Adrenal gland (tissue), 19 donors: ENCODE data around the gene PKD1. TPM values are rescaled to one million over a fixed set of nuclear protein-coding genes. Genes with fewer than 3 reads are reported as not detected.
A peak's percentile ranks its signal among the peaks of the same experiment; 100 is the strongest.
"Not testable (repeated sequence)": the region's sequence is repeated elsewhere in the genome, so short reads cannot be mapped to it uniquely, and the experiment has no call there.

Experiments used
- DNase-seq, 7 donors: peaks; one replicate each; pipeline ENCODE4 v3.0.0-alpha.2; 2019 to 2020
- H3K27ac ChIP-seq, 5 donors: fragments of 200-600 bp; sonication (generic) in 4 of 5; 1 replicate in 3 of 5; 2 replicates in 2 of 5; pipeline versions ENCODE4 v1.5.1 to v1.8.0; 2016 to 2020; ENCODE audit warnings: mild to moderate bottlenecking in 1 of 5
- H3K27me3 ChIP-seq: fragments of 200-600 bp; 2 replicates; pipeline ENCODE4 v1.8.0; 2021
- H3K36me3 ChIP-seq, 2 donors: fragments of 200-600 bp; replicated peaks in 1 of 2; 1 replicate in 1 of 2; 2 replicates in 1 of 2; pipeline versions ENCODE4 v1.5.1 to v1.8.0; 2018 to 2022
- H3K4me1 ChIP-seq, 2 donors: fragments of 200-600 bp; replicated peaks in 1 of 2; 1 replicate in 1 of 2; 2 replicates in 1 of 2; pipeline versions ENCODE4 v1.5.1 to v1.8.0; 2018 to 2021
- H3K4me3 ChIP-seq, 4 donors: fragments of 200-600 bp; sonication (generic) in 3 of 4; one replicate each; pipeline ENCODE4 v1.5.1; 2016 to 2018
- H3K9me3 ChIP-seq, 3 donors: fragments of 200-600 bp; sonication (generic) in 1 of 3; replicated peaks in 1 of 3; 1 replicate in 2 of 3; 2 replicates in 1 of 3; pipeline versions ENCODE4 v1.5.1 to v1.8.0; 2016 to 2021
- POLR2A ChIP-seq, 2 donors: fragments of 450-650 bp; IDR thresholded peaks; one replicate each; pipeline ENCODE4 v1.6.1; 2017; ENCODE audit warnings: antibody characterized with exemption in 2 of 2, mild to moderate bottlenecking in 2 of 2, moderate library complexity in 1 of 2
- WGBS, 4 donors: extraction: QIAGEN DNeasy Blood & Tissue Kit in 2 of 4; methylation state at CpG; one replicate each; pipeline versions ENCODE4 v1.1.5 to v1.1.7; 2013 to 2017; 5-methylcytosine and 5-hydroxymethylcytosine counted together
- intact Hi-C, 2 donors: fragments of 100-400 bp; cut with DNase I; formaldehyde crosslinking; loops; one replicate each; pipeline versions ENCODE4 v1.14.1 to v1.15.0; 2022 to 2023
- long read RNA-seq, 10 donors: library from polyadenylated mRNA in 3 of 10; unstranded in 2 of 10; stranded (forward) in 1 of 10; transcript quantifications; one replicate each; pipeline ENCODE4 v2.0.0 and lab custom pipeline, GENCODE V29; 2021 to 2026
- polyA plus RNA-seq, 3 donors: library from polyadenylated mRNA; stranded (reverse); fragments of 200-250 nt in 2 of 3; fragments of 350-450 nt in 1 of 3; fragmentation: Illumina TruSeq in 1 of 3; extraction: RNeasy Lipid Tissue Mini Kit (QIAGEN cat#74804) in 1 of 3; gene quantifications; one replicate each; pipeline ENCODE4 v1.2.3, GENCODE V29; 2013 to 2014
- total RNA-seq, 9 donors: library from RNA; depleted of rRNA in 4 of 9; stranded (reverse); fragments of >200 nt in 4 of 9; fragments of 120-200 nt in 1 of 9; fragmentation: NEBNext Ultra II Directional in 1 of 9; extraction: Animal tissue kit (Norgen Biotek cat#: 25700) in 1 of 9; gene quantifications; one replicate each; pipeline versions ENCODE4 v1.1.0 to v1.2.4, GENCODE V29; 2013 to 2023
- TF ChIP-seq, protein P1 (sequence below), 6 experiments: fragments of 450-650 bp in 4 of 6; fragments of 200-600 bp in 2 of 6; sonication (generic) in 1 of 6; IDR thresholded peaks; 1 replicate in 5 of 6; 2 replicates in 1 of 6; pipeline versions ENCODE4 v1.5.1 to v1.8.0; 2016 to 2021; ENCODE audit warnings: antibody characterized with exemption in 6 of 6, mild to moderate bottlenecking in 2 of 6, moderate library complexity in 1 of 6
- donor health status: healthy with polysubstance abuse.
- donor health status: Bipolar disorder and iron deficiency.
- donor health status: DM: yes; HTN: yes; CAD: no.
- donor health status: DM: no; HTN: no; CAD: no.
- donor health status: DM: no; HTN: no; CAD: no.
- donor health status: DM: yes; HTN: yes; CAD: no.

PKD1 gene
- total RNA-seq (100 to 1,000 TPM in 5 of 9 donors, 10 to 100 TPM in 4; 16.6 to 145 (median 100) TPM), polyA plus RNA-seq (100 to 1,000 TPM in 2 of 3 donors, 1 to 10 TPM in 1; 9.2 to 359 (median 104) TPM)
- long read RNA-seq, donor 1: 0 reads
- long read RNA-seq, donor 2, partial matches to known transcripts: 0 of 1 reads
- long read RNA-seq, donor 2, other reads (novel, unspliced or antisense): 0 of 1 reads
- long read RNA-seq, donor 3, partial matches to known transcripts: 0 of 1 reads
- long read RNA-seq, donor 3, other reads (novel, unspliced or antisense): 0 of 1 reads
- long read RNA-seq, donor 4, partial matches to known transcripts: 1 of 4 reads
- long read RNA-seq, donor 4, other reads (novel, unspliced or antisense): 3 of 4 reads
- long read RNA-seq, donor 5, partial matches to known transcripts: 21 of 30 reads
- long read RNA-seq, donor 5, other reads (novel, unspliced or antisense): 9 of 30 reads
- long read RNA-seq, donor 6, partial matches to known transcripts: 7 of 13 reads
- long read RNA-seq, donor 6, other reads (novel, unspliced or antisense): 5 of 13 reads
- long read RNA-seq, donor 7, partial matches to known transcripts: 5 of 5 reads
- long read RNA-seq, donor 7, other reads (novel, unspliced or antisense): 0 of 5 reads
- long read RNA-seq, donor 8, partial matches to known transcripts: 0 of 1 reads
- long read RNA-seq, donor 8, other reads (novel, unspliced or antisense): 0 of 1 reads
- long read RNA-seq, donor 9: 0 reads
- long read RNA-seq, donor 10, partial matches to known transcripts: 0 of 1 reads
- long read RNA-seq, donor 10, other reads (novel, unspliced or antisense): 0 of 1 reads

GRCh38 chr16:2135770-2136490, at the start of gene PKD1:
TSS of gene PKD1 (minus strand) at chr16:2135898. CDS start at chr16:2135689, 209 bp downstream.
- peak; percentile 95 to 100 (median 97) for DNase-seq
- 0 to 1% (median 1%) methylated on average over 25 to 66 of the region's 81 CpGs for WGBS, 4 donors
- H3K27me3 ChIP-seq, H3K9me3 ChIP-seq, H3K36me3 ChIP-seq, H3K4me1 ChIP-seq, intact Hi-C loops: not testable (repeated sequence)
- H3K4me3 ChIP-seq: peak within 1 kb of the TSS in 2 of 4 donors; percentile 43 to 71
- H3K27ac ChIP-seq: peak within 1 kb of the TSS in 4 of 5 donors; percentile 37 to 89 (median 62)
- TF ChIP-seq POLR2A (IDR thresholded peaks at IDR 0.05): peak; percentile 46 to 78

DNA sequence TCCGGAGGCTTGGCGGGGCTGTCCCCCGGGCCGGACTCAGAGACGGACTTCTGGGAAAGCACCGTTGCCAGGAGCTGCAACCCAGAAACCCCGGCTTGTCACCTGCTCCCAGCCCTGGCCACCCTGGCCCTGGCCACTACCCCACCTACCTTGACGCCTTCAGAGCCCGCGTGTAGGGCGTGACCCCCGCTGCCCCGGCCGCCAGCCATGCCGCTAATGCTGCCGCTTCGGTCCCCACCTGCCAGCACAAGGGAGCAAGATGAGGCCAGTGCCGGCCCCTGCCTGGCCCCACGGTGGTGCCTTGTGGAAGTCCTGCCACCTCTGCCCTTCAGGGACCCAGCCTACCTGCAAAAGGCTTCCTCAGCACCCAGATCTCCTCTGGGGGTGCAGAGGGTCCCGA, 49.3 kb upstream of the PKD1 start:
- 72 to 86% (median 76%) methylated on average over 4 to 20 of the region's 20 CpGs for WGBS, 4 donors
- H3K4me3 ChIP-seq: no peak overlapping the region

DNA sequence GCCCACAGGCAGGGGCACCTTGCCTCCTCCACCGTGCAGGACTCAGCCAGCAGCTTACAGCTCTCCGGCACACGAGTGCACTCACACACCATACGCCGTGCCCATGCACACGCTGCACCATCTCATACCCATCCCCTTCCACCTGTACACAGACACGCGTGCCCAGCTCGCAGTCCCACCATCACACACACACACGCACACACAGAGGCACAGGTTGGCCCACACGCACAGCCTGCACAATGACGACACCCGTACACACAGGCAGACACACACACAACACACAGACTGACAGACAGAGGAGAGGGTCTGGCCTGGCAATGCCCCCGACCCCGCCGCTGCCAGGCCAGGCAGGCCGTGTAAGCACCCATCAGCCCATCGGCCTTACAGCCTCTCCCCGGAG, 48.6 kb upstream of the PKD1 start:
- Histone ChIP-seq H3K4me3 (no peak overlapping the region), H3K36me3 (no peaks in the 10 kb centered on the region), H3K27me3 (no peaks in the 10 kb centered on the region), H3K4me1 (no peaks in the 10 kb centered on the region), H3K9me3 (no peaks in the 10 kb centered on the region), H3K27ac (no peak overlapping the region)
- TF ChIP-seq, protein P1, sequence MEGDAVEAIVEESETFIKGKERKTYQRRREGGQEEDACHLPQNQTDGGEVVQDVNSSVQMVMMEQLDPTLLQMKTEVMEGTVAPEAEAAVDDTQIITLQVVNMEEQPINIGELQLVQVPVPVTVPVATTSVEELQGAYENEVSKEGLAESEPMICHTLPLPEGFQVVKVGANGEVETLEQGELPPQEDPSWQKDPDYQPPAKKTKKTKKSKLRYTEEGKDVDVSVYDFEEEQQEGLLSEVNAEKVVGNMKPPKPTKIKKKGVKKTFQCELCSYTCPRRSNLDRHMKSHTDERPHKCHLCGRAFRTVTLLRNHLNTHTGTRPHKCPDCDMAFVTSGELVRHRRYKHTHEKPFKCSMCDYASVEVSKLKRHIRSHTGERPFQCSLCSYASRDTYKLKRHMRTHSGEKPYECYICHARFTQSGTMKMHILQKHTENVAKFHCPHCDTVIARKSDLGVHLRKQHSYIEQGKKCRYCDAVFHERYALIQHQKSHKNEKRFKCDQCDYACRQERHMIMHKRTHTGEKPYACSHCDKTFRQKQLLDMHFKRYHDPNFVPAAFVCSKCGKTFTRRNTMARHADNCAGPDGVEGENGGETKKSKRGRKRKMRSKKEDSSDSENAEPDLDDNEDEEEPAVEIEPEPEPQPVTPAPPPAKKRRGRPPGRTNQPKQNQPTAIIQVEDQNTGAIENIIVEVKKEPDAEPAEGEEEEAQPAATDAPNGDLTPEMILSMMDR (IDR thresholded peaks at IDR 0.05): no peak
- no peak for TF ChIP-seq POLR2A (IDR thresholded peaks at IDR 0.05)
- no peak for DNase-seq
- intact Hi-C loops: no loop called here
- WGBS, 4 donors: 89 to 91% (median 89%) methylated on average over 10 to 19 of the region's 19 CpGs

More for the DNA sequence above, 49.3 kb upstream of the PKD1 start:
- no peak for DNase-seq
- TF ChIP-seq, protein P1 (IDR thresholded peaks at IDR 0.05): no peak
- TF ChIP-seq POLR2A (IDR thresholded peaks at IDR 0.05): no peak
- Histone ChIP-seq H3K9me3 (no peaks in the 10 kb centered on the region), H3K27ac (no peak overlapping the region), H3K36me3 (no peaks in the 10 kb centered on the region), H3K27me3 (no peaks in the 10 kb centered on the region), H3K4me1 (no peaks in the 10 kb centered on the region)
- intact Hi-C loops: no loop called here

DNA sequence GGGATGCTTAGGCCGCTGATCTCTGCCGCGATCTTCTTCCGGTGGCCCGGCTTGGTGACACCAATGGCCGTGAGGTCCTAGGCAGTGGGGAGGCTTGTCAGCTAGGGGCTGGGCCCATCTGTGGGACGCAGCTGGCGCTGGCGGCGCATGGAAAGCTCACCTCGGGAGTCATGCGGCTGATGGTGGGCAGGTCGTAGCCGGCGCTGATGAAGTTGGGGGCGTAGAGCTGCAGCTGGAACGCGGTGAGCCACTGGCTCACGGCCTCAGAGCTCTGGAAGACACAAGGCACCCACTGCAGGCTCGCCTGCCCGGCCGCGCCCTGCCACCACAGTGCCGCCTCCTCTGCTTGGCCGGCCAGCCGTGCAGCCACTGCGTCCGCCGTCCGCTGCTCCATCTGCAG, 48.0 kb upstream of the PKD1 start:
- H3K27me3 ChIP-seq: no peaks in the 10 kb centered on the region
- no peak overlapping the region for H3K4me3 ChIP-seq
- DNase-seq: no peak
- H3K36me3 ChIP-seq: no peaks in the 10 kb centered on the region
- TF ChIP-seq, protein P1 (IDR thresholded peaks at IDR 0.05): no peak
- no peak for TF ChIP-seq POLR2A (IDR thresholded peaks at IDR 0.05)
- H3K9me3 ChIP-seq: no peaks in the 10 kb centered on the region
- 93 to 100% (median 96%) methylated on average over 15 to 30 of the region's 30 CpGs for WGBS, 4 donors
- H3K27ac ChIP-seq: no peak overlapping the region
- H3K4me1 ChIP-seq: no peaks in the 10 kb centered on the region
- intact Hi-C loops: no loop called here
